Measurements from ENCODE around the gene CDCA5. TPM values are rescaled to one million over a fixed set of nuclear protein-coding genes. Genes with fewer than 3 reads are reported as not detected.

CDCA5 gene
- total RNA-seq, 1 donor from 2014 or later: 1.0 TPM

DNA sequence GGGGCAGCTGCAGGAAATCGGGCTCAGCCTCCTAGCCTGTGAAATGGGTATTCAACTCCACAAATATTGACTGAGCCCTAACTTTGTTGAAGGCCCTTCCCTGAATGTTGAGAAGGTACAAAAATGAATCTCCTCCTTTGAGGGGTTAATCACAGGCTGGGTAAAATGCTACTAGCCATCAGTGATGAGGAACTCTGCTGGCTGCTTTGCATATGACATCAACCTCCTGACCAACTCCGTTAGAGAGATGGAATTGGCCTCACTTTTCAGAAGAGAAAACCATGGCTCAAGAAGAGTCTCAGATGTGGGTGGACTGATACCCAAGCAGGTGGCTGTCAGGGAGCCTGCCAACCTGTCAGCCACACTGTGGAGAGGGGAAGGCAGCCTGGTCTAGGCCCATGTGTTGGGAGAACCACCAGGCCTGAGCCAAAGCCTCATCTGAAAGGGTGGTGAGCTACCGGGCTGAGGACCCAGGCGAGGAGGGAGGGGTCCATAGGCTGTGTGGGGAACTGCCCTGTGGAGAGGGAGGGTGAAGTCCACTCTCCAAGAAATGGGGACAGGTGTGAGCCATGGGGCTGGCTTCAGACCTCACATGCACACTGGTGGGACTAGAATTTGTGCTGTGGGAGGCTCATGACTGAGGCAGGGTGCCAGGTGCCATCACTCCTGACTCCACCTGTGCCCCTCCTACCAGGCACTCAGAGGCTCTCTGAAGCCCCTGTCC is 11.8 kb downstream of the CDCA5 start:
- Histone ChIP-seq H3K4me1 (ENCODE audit: control insufficient read depth in 3 of 3, insufficient read depth in 3 of 3, low read length in 3 of 3) (no peaks in the 10 kb centered on the region), H3K27ac (ENCODE audit: low read depth, low read length) (no peak overlapping the region), H3K9ac (ENCODE audit: low read depth in 1 of 3, low read length in 3 of 3) (no peak overlapping the region), H3K9me3 (ENCODE audit: control insufficient read depth in 3 of 3, low read length in 3 of 3) (no peaks in the 10 kb centered on the region), H3K27me3 (ENCODE audit: control insufficient read depth in 3 of 3, insufficient read depth in 3 of 3, low read length in 3 of 3) (no peaks in the 10 kb centered on the region), H3K4me3 (ENCODE audit: low read length in 3 of 3) (no peak overlapping the region), H3K36me3 (ENCODE audit: control insufficient read depth in 3 of 3, insufficient read depth in 3 of 3, low read length in 3 of 3) (no peaks in the 10 kb centered on the region)

DNA sequence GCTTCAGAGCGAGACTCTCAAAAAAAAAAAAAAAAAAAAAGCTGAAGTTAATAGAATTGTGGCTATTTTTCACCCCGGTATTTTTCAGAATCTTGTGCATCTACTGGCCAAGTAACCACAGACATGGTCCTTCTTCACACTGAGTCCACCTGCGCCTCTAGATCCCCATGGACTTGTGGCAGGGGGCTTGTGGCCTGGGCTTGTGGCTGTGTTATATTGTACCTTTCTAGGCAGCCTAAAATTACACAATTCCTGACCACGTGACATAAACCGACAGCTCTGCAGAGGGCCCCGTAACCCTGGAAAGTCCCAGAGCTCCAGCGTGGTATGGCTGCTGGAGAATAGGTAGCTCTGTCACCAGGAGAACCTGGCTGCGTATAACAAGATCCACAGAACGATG is 14.6 kb downstream of the CDCA5 start:
- no peaks in the 10 kb centered on the region for H3K27me3 ChIP-seq (ENCODE audit: control insufficient read depth in 3 of 3, insufficient read depth in 3 of 3, low read length in 3 of 3)
- H3K4me1 ChIP-seq (ENCODE audit: control insufficient read depth in 3 of 3, insufficient read depth in 3 of 3, low read length in 3 of 3): no peaks in the 10 kb centered on the region
- no peaks in the 10 kb centered on the region for H3K36me3 ChIP-seq (ENCODE audit: control insufficient read depth in 3 of 3, insufficient read depth in 3 of 3, low read length in 3 of 3)
- H3K27ac ChIP-seq (ENCODE audit: low read depth, low read length): no peak overlapping the region
- H3K4me3 ChIP-seq (ENCODE audit: low read length in 3 of 3): no peak overlapping the region
- no peak overlapping the region for H3K9ac ChIP-seq (ENCODE audit: low read depth in 1 of 3, low read length in 3 of 3)
- H3K9me3 ChIP-seq (ENCODE audit: control insufficient read depth in 3 of 3, low read length in 3 of 3): no peaks in the 10 kb centered on the region

DNA sequence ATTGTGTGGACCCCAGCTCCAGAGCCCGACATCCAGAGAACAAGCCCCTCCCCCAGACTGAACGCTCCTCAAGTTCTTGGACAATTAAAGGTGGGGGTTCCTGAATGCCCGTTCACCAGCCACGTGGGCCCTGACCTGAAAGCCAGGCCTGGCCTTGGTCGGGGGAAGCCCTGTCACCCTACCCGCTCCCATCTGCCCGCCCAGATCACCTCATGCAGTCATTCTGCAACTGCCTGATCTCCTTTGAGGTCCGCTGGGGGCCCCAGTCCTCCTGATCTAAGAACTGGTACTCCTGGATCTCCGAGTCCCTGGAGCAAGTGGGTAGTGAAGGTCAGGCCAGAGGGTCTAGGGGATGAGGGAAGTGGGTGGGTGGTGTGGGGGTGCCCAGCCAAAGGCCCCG is 16.4 kb downstream of the CDCA5 start:
- Histone ChIP-seq H3K9me3 (ENCODE audit: control insufficient read depth in 3 of 3, low read length in 3 of 3) (no peaks in the 10 kb centered on the region), H3K27me3 (ENCODE audit: control insufficient read depth in 3 of 3, insufficient read depth in 3 of 3, low read length in 3 of 3) (no peaks in the 10 kb centered on the region), H3K9ac (ENCODE audit: low read depth in 1 of 3, low read length in 3 of 3) (no peak overlapping the region), H3K27ac (ENCODE audit: low read depth, low read length) (no peak overlapping the region), H3K4me3 (ENCODE audit: low read length in 3 of 3) (no peak overlapping the region), H3K4me1 (ENCODE audit: control insufficient read depth in 3 of 3, insufficient read depth in 3 of 3, low read length in 3 of 3) (no peaks in the 10 kb centered on the region), H3K36me3 (ENCODE audit: control insufficient read depth in 3 of 3, insufficient read depth in 3 of 3, low read length in 3 of 3) (no peaks in the 10 kb centered on the region)

DNA sequence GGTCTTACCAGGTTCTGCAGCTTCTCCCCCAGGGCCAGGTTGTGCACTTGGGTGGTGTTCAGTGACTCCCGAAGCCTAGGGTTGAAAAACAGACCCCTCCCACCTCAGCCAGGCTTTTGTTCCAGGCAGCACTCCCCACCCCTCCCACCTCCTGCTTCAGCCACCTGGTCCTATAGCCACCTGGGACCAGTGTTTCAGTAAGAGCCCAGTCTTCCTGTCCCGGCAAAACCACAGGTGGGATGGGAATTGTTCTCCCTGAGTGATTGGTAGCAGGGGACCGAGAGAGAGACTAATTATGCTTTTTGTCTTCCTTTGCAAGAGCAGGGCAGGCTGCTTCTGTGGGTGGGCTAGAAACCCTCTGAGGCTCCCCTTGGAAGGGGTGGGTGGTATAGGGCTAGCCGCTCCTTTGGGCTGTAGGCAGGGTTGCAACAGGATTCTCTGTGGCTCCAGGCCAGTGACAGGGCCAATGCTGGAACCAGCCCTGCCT is 17.0 kb downstream of the CDCA5 start:
- Histone ChIP-seq H3K27me3 (ENCODE audit: control insufficient read depth in 3 of 3, insufficient read depth in 3 of 3, low read length in 3 of 3) (no peaks in the 10 kb centered on the region), H3K27ac (ENCODE audit: low read depth, low read length) (no peak overlapping the region), H3K36me3 (ENCODE audit: control insufficient read depth in 3 of 3, insufficient read depth in 3 of 3, low read length in 3 of 3) (no peaks in the 10 kb centered on the region), H3K4me3 (ENCODE audit: low read length in 3 of 3) (no peak overlapping the region), H3K4me1 (ENCODE audit: control insufficient read depth in 3 of 3, insufficient read depth in 3 of 3, low read length in 3 of 3) (no peaks in the 10 kb centered on the region), H3K9ac (ENCODE audit: low read depth in 1 of 3, low read length in 3 of 3) (no peak overlapping the region), H3K9me3 (ENCODE audit: control insufficient read depth in 3 of 3, low read length in 3 of 3) (no peaks in the 10 kb centered on the region)

DNA sequence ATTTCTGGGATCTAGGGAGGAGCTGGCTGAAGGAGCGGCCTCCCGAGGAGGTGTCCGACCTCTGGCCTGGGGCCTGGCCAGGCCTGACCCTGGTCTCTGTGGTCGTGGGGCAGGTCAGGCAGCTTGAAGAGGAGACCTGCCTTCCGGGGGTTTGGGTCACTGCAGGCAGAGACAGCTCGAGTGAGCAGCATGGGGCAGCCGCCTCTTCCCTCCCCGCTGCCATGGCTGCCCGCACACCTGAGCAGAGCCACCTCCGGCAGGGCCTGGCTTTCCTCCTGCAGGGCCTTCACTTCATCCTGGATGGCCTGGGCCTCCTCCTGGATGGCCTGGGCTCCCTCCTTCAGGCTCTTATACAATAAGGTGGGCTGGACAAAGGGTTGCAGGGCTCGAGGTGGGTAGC is 17.5 kb downstream of the CDCA5 start:
- H3K9me3 ChIP-seq (ENCODE audit: control insufficient read depth in 3 of 3, low read length in 3 of 3): no peaks in the 10 kb centered on the region

DNA sequence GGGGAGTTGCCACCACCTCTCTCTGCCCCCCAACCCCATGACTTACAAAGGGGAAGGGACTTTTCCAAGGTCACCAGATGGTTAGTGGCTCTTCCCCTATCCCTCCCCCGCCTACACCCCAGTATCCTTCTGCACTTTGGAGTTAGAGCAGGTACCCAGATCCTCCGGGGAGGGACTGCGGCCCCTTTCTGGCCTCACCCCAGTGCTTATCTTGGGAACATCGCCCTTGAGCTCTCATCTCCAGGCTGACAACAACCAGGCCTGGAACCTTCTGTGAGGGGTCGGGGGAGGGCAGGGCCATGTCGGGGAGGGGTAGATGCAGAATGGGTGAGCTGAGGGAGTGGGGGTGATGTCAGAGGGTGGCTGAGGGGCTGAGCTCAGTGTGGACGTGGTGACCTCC is 18.0 kb downstream of the CDCA5 start:
- no peaks in the 10 kb centered on the region for H3K4me1 ChIP-seq (ENCODE audit: control insufficient read depth in 3 of 3, insufficient read depth in 3 of 3, low read length in 3 of 3)
- H3K4me3 ChIP-seq (ENCODE audit: low read length in 3 of 3): no peak overlapping the region
- no peaks in the 10 kb centered on the region for H3K9me3 ChIP-seq (ENCODE audit: control insufficient read depth in 3 of 3, low read length in 3 of 3)
- no peak overlapping the region for H3K9ac ChIP-seq (ENCODE audit: low read depth in 1 of 3, low read length in 3 of 3)
- no peaks in the 10 kb centered on the region for H3K27me3 ChIP-seq (ENCODE audit: control insufficient read depth in 3 of 3, insufficient read depth in 3 of 3, low read length in 3 of 3)
- no peaks in the 10 kb centered on the region for H3K36me3 ChIP-seq (ENCODE audit: control insufficient read depth in 3 of 3, insufficient read depth in 3 of 3, low read length in 3 of 3)
- no peak overlapping the region for H3K27ac ChIP-seq (ENCODE audit: low read depth, low read length)

More for the DNA sequence above, 17.5 kb downstream of the CDCA5 start:
- H3K4me3 ChIP-seq (ENCODE audit: low read length in 3 of 3): no peak overlapping the region
- no peaks in the 10 kb centered on the region for H3K27me3 ChIP-seq (ENCODE audit: control insufficient read depth in 3 of 3, insufficient read depth in 3 of 3, low read length in 3 of 3)
- H3K36me3 ChIP-seq (ENCODE audit: control insufficient read depth in 3 of 3, insufficient read depth in 3 of 3, low read length in 3 of 3): no peaks in the 10 kb centered on the region
- no peaks in the 10 kb centered on the region for H3K4me1 ChIP-seq (ENCODE audit: control insufficient read depth in 3 of 3, insufficient read depth in 3 of 3, low read length in 3 of 3)
- no peak overlapping the region for H3K27ac ChIP-seq (ENCODE audit: low read depth, low read length)
- no peak overlapping the region for H3K9ac ChIP-seq (ENCODE audit: low read depth in 1 of 3, low read length in 3 of 3)

DNA sequence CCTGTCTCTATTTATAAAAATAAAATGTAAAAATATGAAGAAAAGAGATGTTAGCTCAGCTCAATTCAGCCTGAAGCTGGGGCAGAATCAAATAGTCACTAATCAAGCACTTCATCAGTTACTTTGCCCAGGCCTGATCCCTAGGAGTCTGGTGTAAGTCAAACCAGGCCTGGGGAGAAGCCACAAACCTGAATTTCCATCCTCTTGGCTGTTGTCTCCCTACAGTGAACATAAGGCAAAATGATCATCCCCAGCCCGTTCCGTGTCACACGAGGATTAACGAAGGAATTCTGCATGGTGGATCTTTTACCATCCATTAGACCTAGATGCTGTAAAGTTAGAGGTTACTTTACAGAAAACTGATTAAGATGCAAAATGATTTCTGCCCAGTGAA is 19.0 kb downstream of the CDCA5 start:
- H3K4me3 ChIP-seq (ENCODE audit: low read length in 3 of 3): no peak overlapping the region
- H3K4me1 ChIP-seq (ENCODE audit: control insufficient read depth in 3 of 3, insufficient read depth in 3 of 3, low read length in 3 of 3): no peaks in the 10 kb centered on the region

DNA sequence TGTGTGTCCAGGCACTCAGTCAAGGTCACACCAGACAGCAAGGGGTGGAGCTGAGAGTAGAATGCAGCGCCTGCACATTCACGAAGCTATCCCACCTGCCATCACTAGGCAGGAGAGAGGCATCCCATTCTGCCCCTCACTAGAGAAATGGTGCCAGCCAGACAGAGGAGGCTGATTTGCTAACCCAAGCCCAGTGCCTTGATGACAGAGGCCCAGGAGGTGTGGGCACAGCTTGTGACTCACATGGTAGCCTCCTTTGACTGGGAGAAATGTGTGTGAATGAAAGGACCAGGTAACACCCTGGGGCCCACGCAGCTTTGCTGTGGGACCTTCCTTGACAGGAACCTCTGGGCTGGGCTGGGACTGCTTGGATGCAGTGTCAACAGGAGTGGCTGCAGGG is 20.3 kb downstream of the CDCA5 start:
- Histone ChIP-seq H3K9me3 (ENCODE audit: control insufficient read depth in 3 of 3, low read length in 3 of 3) (no peaks in the 10 kb centered on the region), H3K9ac (ENCODE audit: low read depth in 1 of 3, low read length in 3 of 3) (no peak overlapping the region), H3K4me1 (ENCODE audit: control insufficient read depth in 3 of 3, insufficient read depth in 3 of 3, low read length in 3 of 3) (no peaks in the 10 kb centered on the region), H3K27me3 (ENCODE audit: control insufficient read depth in 3 of 3, insufficient read depth in 3 of 3, low read length in 3 of 3) (no peaks in the 10 kb centered on the region), H3K4me3 (ENCODE audit: low read length in 3 of 3) (no peak overlapping the region), H3K27ac (ENCODE audit: low read depth, low read length) (no peak overlapping the region), H3K36me3 (ENCODE audit: control insufficient read depth in 3 of 3, insufficient read depth in 3 of 3, low read length in 3 of 3) (no peaks in the 10 kb centered on the region)

More for the DNA sequence above, 19.0 kb downstream of the CDCA5 start:
- Histone ChIP-seq H3K27me3 (ENCODE audit: control insufficient read depth in 3 of 3, insufficient read depth in 3 of 3, low read length in 3 of 3) (no peaks in the 10 kb centered on the region), H3K36me3 (ENCODE audit: control insufficient read depth in 3 of 3, insufficient read depth in 3 of 3, low read length in 3 of 3) (no peaks in the 10 kb centered on the region), H3K9me3 (ENCODE audit: control insufficient read depth in 3 of 3, low read length in 3 of 3) (no peaks in the 10 kb centered on the region), H3K9ac (ENCODE audit: low read depth in 1 of 3, low read length in 3 of 3) (no peak overlapping the region), H3K27ac (ENCODE audit: low read depth, low read length) (no peak overlapping the region)

DNA sequence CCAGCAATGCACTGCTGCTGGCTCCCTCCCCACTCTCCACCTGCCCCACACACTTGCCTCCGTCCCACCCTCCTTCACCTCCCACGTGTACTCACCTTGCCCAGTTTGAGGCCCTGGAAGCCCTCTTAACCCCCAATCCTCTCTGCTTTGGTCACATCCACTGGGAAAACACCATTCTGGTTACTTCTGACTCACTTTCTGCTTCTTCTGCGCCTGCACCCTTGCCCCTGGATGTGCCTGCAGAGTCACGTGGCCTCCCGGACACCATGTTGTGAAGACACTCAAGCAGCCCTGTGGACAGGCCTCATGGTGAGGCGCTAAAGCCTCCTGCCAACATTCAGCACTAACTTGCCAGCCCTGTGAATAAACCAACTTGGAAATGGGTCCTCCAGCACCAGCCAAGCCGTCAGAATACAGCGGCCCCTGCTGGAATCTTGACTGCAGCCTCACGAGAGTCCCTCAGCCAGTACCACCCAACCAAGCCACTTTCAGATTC is 22.9 kb downstream of the CDCA5 start:
- no peaks in the 10 kb centered on the region for H3K9me3 ChIP-seq (ENCODE audit: control insufficient read depth in 3 of 3, low read length in 3 of 3)
- H3K4me1 ChIP-seq (ENCODE audit: control insufficient read depth in 3 of 3, insufficient read depth in 3 of 3, low read length in 3 of 3): no peaks in the 10 kb centered on the region
- no peaks in the 10 kb centered on the region for H3K27me3 ChIP-seq (ENCODE audit: control insufficient read depth in 3 of 3, insufficient read depth in 3 of 3, low read length in 3 of 3)
- no peaks in the 10 kb centered on the region for H3K36me3 ChIP-seq (ENCODE audit: control insufficient read depth in 3 of 3, insufficient read depth in 3 of 3, low read length in 3 of 3)
- no peak overlapping the region for H3K4me3 ChIP-seq (ENCODE audit: low read length in 3 of 3)
- H3K27ac ChIP-seq (ENCODE audit: low read depth, low read length): no peak overlapping the region
- H3K9ac ChIP-seq (ENCODE audit: low read depth in 1 of 3, low read length in 3 of 3): no peak overlapping the region

DNA sequence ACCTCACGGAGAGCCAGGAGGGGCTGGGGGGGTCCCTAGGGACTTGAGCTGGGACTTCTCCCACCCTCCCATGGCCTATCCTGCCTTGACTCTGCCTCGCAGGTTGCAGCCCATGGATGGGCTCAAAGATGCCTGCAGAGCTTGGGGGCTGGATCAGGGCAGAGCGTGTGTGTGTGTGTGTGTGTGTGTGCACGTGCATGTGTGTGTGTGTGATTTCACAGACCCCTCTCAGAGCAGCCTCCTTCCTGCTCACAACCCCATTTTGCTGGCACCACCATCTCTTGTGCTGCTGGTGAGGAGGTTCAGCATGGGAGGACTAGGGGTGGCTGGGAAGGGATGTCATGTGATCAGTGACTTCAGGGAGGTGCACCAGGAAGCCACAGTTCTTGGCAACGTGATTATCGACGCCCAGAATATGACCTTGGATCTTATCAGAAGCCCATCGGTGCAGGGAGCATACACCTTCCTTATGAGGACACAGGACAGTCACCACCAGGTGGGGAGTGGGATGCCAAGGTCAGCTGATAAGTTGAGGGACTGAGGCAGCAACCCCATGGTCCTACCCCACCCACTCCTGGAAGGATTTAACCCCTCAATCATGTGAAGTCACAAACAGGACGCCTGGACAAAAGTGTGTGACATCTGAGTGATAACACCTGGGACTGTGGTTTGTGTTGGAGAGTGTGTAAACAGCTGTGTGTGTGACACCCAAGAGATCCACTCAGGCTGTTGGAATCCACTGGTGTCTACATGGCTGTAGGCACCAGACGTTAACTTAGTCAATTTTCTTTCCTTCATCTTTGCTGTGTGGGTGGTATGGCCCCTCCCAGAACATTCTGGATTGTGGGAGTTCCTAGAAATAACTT is 23.6 kb downstream of the CDCA5 start:
- Histone ChIP-seq H3K27me3 (ENCODE audit: control insufficient read depth in 3 of 3, insufficient read depth in 3 of 3, low read length in 3 of 3) (no peaks in the 10 kb centered on the region), H3K9ac (ENCODE audit: low read depth in 1 of 3, low read length in 3 of 3) (no peak overlapping the region), H3K9me3 (ENCODE audit: control insufficient read depth in 3 of 3, low read length in 3 of 3) (no peaks in the 10 kb centered on the region), H3K27ac (ENCODE audit: low read depth, low read length) (no peak overlapping the region), H3K4me3 (ENCODE audit: low read length in 3 of 3) (no peak overlapping the region), H3K4me1 (ENCODE audit: control insufficient read depth in 3 of 3, insufficient read depth in 3 of 3, low read length in 3 of 3) (no peaks in the 10 kb centered on the region), H3K36me3 (ENCODE audit: control insufficient read depth in 3 of 3, insufficient read depth in 3 of 3, low read length in 3 of 3) (no peaks in the 10 kb centered on the region)

All from skeletal muscle tissue (tissue), 4 donors.